ENCODE data around the gene MAP1B. TPM values are rescaled to one million over a fixed set of nuclear protein-coding genes. Genes with fewer than 3 reads are reported as not detected.

MAP1B gene
- total RNA-seq, 1 experiment from 2014 or later = 163 TPM

GRCh38 chr5:72110394-72111013 is 3.2 kb downstream of the MAP1B start:
- H2AFZ ChIP-seq = no peak overlapping the region
- no peaks in the 10 kb centered on the region for H3K9me3 ChIP-seq (ENCODE audit: insufficient read depth, low read depth)
- H3K27me3 ChIP-seq (ENCODE audit: insufficient read depth, low read depth) = no peaks in the 10 kb centered on the region
- no TSS peak for BruUV-seq (replicated peaks)
- peaks cover 20% of the 10 kb centered on the region for H3K36me3 ChIP-seq (ENCODE audit: low read depth)
- CTCF ChIA-PET = no interaction called here
- H4K20me1 ChIP-seq (ENCODE audit: insufficient read depth) = peaks cover 53% of the 10 kb centered on the region
- peaks cover 71% of the 10 kb centered on the region for H3K79me2 ChIP-seq (ENCODE audit: low read depth)
- H3K4me1 ChIP-seq (replicated peaks; ENCODE audit: insufficient read depth) = peaks cover 20% of the 10 kb centered on the region
- no peaks in the 10 kb centered on the region for H3K9me2 ChIP-seq (ENCODE audit: insufficient read depth)
- POLR2A ChIA-PET (ENCODE audit: unreplicated experiment) = no interaction called here
- H3K4me2 ChIP-seq = no peak overlapping the region
- TF ChIP-seq CTCF (conservative IDR thresholded peaks at IDR 0.05) (no peak), EZH2 (IDR thresholded peaks at IDR 0.05; ENCODE audit: low read depth) (no peak)
- intact Hi-C loops (cut with micrococcal nuclease; ENCODE audit: unreplicated experiment) = no loop called here
- H3F3A ChIP-seq (ENCODE audit: insufficient read depth, low read depth) = peaks cover 14% of the 10 kb centered on the region
- peak overlapping the region; percentile 100; the same call in 1 of the 2 replicates for H3K4me3 ChIP-seq
- H3K27ac ChIP-seq = no peak overlapping the region
- no peak for DNase-seq

DNA sequence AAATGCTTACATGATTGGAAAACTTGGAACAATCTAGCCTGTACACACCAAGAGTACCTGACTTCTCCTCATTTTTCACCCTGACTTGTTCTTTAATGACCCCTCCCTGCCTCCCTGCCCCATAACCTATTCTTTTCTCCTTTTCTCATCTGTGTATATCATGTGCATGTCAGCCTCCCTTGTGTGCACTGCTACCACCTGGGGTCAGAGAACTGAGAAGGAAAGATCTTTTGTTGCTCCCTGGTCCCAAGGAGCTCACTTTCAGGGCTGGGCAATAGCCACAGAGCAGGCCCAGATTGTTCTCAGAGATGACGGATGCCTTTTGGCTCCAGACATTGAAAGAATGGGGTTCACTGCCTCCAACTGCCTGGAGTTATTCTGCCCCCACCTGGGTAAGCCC is 5.1 kb downstream of the MAP1B start:
- ChIA-PET POLR2A (ENCODE audit: unreplicated experiment) (interaction anchor here (0.6 kb wide), 2 partner anchors 38 to 46 kb away, joined by 3 read pairs; no protein-coding TSS in a partner anchor), CTCF (no interaction called here)
- H3K36me3 ChIP-seq (ENCODE audit: low read depth) = peaks cover 38% of the 10 kb centered on the region
- no peaks in the 10 kb centered on the region for H3F3A ChIP-seq (ENCODE audit: insufficient read depth, low read depth)
- no peaks in the 10 kb centered on the region for H3K9me3 ChIP-seq (ENCODE audit: insufficient read depth, low read depth)
- H3K79me2 ChIP-seq (ENCODE audit: low read depth) = peaks cover 71% of the 10 kb centered on the region
- TF ChIP-seq EZH2 (IDR thresholded peaks at IDR 0.05; ENCODE audit: low read depth) = no peak
- TF ChIP-seq CTCF (conservative IDR thresholded peaks at IDR 0.05) = no peak
- no peaks in the 10 kb centered on the region for H3K9me2 ChIP-seq (ENCODE audit: insufficient read depth)
- H3K27me3 ChIP-seq (ENCODE audit: insufficient read depth, low read depth) = no peaks in the 10 kb centered on the region
- H3K4me1 ChIP-seq (replicated peaks; ENCODE audit: insufficient read depth) = peaks cover 20% of the 10 kb centered on the region
- no TSS peak for BruUV-seq (replicated peaks)
- intact Hi-C loops (cut with micrococcal nuclease; ENCODE audit: unreplicated experiment) = no loop called here
- H2AFZ ChIP-seq = no peak overlapping the region
- H3K4me2 ChIP-seq = no peak overlapping the region
- H3K27ac ChIP-seq = no peak overlapping the region
- peaks cover 53% of the 10 kb centered on the region for H4K20me1 ChIP-seq (ENCODE audit: insufficient read depth)
- no peak overlapping the region for H3K4me3 ChIP-seq
- no peak for DNase-seq

- H3K79me2 ChIP-seq (ENCODE audit: low read depth) = peaks cover 50% of the 10 kb centered on the region
- H3K4me3 ChIP-seq = no peak overlapping the region
- BruUV-seq (replicated peaks) = no TSS peak
- H3K4me1 ChIP-seq (replicated peaks; ENCODE audit: insufficient read depth) = peaks cover 14% of the 10 kb centered on the region
- no peak overlapping the region for H3K27ac ChIP-seq
- DNase-seq = no peak
- POLR2A ChIA-PET (ENCODE audit: unreplicated experiment) = interaction anchor here (0.6 to 0.7 kb wide), 2 partner anchors 192 to 212 kb away, joined by 3 to 9 read pairs; no protein-coding TSS in a partner anchor
- no peaks in the 10 kb centered on the region for H3K9me2 ChIP-seq (ENCODE audit: insufficient read depth)
- no peak overlapping the region for H2AFZ ChIP-seq
- H3K27me3 ChIP-seq (ENCODE audit: insufficient read depth, low read depth) = no peaks in the 10 kb centered on the region
- H3K4me2 ChIP-seq = no peak overlapping the region
- H3K9me3 ChIP-seq (ENCODE audit: insufficient read depth, low read depth) = no peaks in the 10 kb centered on the region
- H3F3A ChIP-seq (ENCODE audit: insufficient read depth, low read depth) = no peaks in the 10 kb centered on the region
- TF ChIP-seq CTCF (conservative IDR thresholded peaks at IDR 0.05) (no peak), EZH2 (IDR thresholded peaks at IDR 0.05; ENCODE audit: low read depth) (no peak)
- H3K36me3 ChIP-seq (ENCODE audit: low read depth) = peaks cover 56% of the 10 kb centered on the region
- peaks cover 44% of the 10 kb centered on the region for H4K20me1 ChIP-seq (ENCODE audit: insufficient read depth)
- CTCF ChIA-PET = no interaction called here
- intact Hi-C loops (cut with micrococcal nuclease; ENCODE audit: unreplicated experiment) = no loop called here
Measured at GRCh38 chr5:72114629-72115028, 7.4 kb downstream of the MAP1B start.
